HG02885 (cell line): Measurements from ENCODE around the gene ROBO2.

ENCODE experiments used
- ATAC-seq: cut with Tn5 transposase; IDR thresholded peaks from one replicate; pipeline ENCODE4 v1.9.1; 2021; ENCODE audit warnings: mild to moderate bottlenecking; ENCODE audit not compliant: unreplicated experiment, poor library complexity

Gene ROBO2

DNA sequence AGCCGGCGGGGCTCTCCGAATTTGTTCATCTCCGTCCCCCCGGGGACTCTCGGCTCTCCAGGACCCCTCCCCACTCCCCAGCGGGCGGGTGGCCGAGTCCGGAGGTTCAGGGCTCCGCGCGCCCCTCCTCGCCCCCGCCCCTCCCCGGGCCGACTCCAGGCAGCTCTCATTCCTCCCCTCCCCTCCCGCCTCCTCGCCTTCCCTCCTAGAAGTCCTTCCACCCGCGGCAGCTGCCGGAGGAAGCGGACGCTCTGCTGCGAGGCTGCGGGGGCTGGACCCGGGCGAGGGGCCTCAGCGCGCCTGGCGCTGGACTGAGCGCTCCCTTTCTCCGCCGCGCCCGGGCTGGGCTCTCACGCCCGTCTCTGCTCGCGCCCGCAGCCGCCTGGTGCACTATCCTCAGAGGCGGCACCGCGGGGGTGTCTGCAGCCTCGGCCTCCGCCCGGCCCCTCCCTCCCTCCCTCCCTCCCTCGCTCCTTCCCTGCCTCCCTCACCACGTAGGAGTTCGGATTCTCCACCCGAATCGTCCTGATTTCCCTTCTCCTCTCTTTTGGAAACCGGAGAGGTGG, at the start of gene ROBO2:
TSS of gene ROBO2 (plus strand) at position 494 of the 566 bp plus-strand sequence. CDS start 687 bp downstream, outside the sequence.
- ATAC-seq, result no peak

DNA sequence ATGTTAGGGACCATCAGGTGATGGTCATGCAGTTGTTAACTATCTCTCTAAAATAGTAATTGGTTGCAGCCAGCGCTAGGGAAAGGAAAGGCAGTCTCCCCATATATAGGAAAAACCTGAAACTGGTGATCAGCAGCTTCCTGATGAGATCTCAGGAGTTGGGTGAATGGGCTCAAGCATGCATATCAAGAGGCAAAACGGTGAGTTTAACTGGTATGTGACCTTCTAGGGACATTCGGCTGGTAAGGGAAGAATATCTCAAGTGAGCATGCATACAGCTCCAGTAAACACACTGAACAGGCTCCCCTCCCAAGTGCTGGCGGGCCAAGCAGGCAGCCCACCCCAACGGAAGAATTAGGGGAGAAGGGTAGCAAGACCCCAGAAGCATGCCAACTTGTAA, 49.3 kb upstream of the ROBO2 start:
- ATAC-seq, result no peak

DNA sequence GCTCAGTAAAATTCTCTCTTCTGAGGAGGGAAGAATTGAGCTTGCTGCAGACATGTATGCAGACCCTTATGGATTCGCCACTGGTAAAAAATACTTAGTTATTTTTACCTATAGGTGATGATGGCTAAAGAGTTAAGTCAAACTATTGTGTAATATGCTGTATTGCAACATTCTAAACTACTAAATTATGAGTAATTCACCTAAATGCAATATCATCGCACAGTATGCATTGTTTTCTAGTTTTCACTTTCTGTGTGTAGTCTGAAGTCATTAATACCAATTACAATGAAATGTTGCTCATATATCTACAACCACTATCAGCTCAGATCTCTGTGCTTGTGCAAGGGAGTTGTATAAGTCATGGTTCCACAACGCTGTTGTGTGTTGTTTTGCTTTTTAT, 48.7 kb upstream of the ROBO2 start:
- ATAC-seq, result no peak

DNA sequence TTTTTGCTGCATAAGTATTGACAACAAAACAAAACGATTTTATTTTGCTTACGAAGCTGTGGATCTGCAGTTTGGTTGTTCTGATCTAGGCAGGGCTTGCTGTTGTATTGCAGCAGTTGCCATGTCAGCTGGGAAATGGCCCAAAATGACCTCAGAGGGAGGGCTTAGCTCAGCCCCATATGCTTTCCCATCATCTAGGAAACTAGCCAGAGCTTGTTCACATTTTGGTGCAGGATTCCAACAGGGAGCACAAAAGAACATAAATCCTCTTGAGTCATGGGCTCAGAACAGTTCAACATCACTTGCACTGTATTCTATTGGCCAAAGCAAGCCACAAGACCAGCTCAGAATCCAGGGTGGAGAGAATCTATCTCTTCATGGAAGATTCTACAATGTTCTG, 42.2 kb upstream of the ROBO2 start:
- ATAC-seq, result no peak

DNA sequence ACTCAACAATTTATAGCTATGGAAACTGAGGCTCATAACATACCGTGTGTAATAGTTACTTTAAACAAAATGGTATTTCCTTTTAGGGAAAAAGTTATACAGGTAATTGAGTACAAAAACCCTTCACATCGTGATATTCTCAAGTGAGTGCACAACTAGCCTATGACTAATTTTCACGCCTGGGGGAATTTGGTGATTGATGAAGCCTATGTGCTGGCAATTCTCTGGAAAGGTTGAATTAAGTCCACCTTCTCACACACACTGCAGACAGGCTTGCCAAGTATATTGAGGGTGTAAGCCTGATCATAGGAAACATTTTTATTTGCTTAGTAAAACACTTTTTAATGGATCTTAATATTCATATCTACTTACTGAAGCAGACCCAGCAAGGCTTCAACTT, 41.3 kb upstream of the ROBO2 start:
- no peak for ATAC-seq

GRCh38 chr3:77001062-77001701, 38.7 kb upstream of the ROBO2 start:
- no peak for ATAC-seq

DNA sequence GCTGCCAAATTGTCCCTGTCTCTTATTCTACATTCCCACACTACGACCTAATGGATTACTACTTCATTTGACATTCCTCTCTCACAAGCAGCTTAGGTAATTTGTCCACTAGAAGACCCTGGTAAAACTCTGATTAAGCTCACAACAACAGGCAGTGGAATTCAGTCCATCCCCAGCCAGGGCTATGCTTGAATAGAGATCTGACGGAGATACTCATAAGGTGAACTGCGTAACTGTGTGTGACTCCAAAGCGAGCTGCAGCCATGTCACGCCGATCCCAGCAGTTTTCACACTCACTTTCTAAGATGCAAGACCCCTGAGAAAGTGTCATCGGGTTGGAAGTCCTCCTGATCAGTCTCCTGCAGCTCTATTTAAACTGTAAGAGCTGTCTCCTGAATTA, 25.7 kb upstream of the ROBO2 start:
- ATAC-seq, result no peak

GRCh38 chr3:77025471-77025870, 14.4 kb upstream of the ROBO2 start:
- ATAC-seq, result no peak

GRCh38 chr3:77026904-77027634, 12.8 kb upstream of the ROBO2 start:
- ATAC-seq, result no peak

GRCh38 chr3:77028005-77028404, 11.9 kb upstream of the ROBO2 start:
- no peak for ATAC-seq

DNA sequence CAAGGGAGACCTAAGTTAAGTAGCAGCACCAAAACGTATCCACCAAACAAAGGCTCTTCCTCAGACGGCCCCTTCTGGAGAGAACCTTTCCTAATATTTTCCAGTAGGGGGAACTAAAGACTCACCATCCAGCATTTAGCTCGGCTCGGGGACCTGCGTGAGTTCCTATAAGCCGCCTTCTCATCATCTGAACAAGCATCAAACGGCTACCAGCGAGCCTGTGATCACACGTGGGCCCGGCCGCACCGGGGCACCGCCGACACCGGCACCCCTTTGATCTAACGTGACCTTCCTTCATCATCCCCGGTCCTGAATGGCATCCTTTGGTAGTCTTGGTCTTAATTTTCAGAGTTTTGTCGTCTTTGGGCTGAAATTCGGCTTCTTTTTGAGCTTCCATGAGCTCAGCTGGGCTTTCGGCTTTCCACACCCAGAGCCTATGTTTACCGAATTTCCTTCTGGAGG, 1.4 kb upstream of the ROBO2 start:
- ATAC-seq, result peak; percentile 65

DNA sequence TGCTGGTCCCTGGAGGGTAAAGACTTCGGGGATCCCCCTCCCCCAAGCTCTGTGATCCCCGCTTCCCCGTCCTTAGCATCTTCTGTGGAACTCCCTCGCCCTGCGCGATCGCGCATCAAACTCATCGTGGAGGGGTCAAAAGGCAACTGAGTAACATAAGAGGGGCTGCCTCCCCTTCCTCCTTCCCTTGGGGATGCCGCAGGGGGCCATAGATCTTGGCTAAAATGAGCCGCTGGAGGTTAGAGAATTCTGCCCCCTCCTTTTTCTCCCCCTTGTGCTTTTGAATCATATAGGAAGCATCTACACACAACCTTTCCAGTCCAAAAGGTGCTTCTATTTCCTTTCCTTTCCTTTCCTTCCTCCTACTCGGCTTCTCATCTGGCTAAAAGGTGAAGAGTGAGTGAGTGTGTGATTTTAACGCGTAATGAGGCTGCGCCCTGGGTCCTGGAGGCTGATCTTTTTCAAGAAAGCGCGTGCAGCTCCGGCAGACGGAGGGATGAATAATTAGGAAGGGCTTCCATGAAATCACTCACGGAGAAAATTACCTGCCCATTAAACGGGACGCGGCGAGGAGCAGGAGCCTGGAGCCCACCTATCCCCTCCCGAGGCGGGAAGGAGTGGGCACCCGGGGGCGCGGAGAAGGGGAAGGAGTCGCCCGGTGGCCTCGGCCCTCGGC, 831 bp upstream of the ROBO2 start:
- ATAC-seq, result no peak

DNA sequence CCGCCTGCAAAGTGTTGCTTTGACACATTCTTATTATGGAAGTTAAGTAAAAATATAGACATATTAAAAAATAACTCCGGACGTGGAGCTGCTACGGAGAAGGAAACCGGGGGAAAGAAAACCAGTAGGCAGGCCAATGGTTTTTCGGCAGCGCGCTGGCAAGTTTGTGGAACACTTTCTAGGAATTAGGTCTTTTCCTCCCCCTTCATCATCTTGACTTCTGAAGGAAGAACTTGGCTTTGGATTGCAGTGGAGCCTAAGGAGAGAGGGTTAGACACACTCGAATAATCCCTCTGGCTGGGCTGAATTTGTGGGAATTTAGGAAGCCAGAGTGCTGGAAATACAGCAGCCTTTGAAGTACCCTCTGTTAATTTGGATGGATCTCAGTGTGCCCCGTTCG, 317 bp downstream of the ROBO2 start:
- ATAC-seq, result no peak

GRCh38 chr3:77040926-77041722, 1.2 kb downstream of the ROBO2 start:
- no peak for ATAC-seq

GRCh38 chr3:77041811-77042210, 1.9 kb downstream of the ROBO2 start:
- ATAC-seq, result no peak

GRCh38 chr3:77042343-77042742, 2.4 kb downstream of the ROBO2 start:
- ATAC-seq, result no peak

DNA sequence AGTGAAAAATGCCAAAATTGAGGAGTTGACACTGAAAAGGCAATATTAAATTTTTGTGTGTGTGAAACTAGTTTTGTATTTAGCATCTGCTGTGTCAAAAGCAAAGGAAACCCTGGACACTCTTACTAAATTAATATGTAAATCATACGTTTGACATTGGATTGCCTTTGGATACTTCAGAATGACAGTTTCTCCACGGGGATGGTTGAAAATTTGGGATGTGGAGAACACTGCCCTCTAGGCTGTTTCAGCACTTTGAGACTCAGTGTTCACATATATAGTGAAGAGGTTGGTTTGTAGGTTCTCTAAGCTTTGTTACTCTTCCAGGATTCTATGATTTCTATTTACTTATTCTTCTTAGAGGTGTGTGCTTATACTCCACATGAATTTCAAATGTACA, 3.0 kb downstream of the ROBO2 start:
- ATAC-seq, result no peak

- ATAC-seq, result no peak
Measured at GRCh38 chr3:77045686-77046085, 5.8 kb downstream of the ROBO2 start.

DNA sequence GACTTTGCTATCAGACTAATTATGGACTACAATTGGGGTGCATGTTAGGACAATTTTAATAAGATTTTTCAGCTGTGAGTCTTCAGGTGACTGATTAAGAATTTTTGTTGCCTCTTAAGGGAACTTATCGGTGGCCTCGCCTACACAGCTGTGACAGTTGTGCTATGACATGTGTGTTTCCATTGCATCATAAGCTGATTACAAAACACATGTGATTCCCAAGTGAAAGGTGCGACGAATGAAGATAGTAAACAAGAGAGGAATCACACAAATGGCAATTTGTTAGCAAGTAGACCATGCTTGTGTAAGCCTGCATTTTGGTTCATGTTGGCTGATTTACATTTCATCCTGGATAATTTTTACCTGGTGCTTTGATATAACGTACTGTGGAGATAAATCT, 8.3 kb downstream of the ROBO2 start:
- ATAC-seq, result no peak

DNA sequence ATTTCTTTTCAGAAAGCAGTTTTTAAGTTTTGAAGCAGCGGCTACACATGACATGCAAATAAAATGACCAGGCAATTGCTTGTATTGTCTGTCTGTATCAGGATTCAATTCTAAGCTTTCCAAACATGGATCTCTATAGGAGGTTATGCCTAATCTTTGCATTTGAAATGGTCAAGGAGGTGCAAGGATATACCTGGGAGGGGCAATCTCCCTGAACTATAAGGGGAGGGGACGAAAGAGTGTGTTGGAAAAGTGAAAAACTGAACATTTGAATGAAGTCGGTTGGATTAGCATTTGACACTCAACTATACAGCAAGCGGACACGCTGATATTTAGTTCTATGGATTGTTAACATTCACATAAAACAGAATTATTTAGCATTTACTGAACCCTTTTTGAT, 11.7 kb downstream of the ROBO2 start:
- no peak for ATAC-seq
